Activated naive CD8-positive, alpha-beta T cell treated with anti-CD3 and anti-CD28 coated beads for 36 hours (primary cell): Measurements from ENCODE around the gene USP17L11. TPM values are rescaled to one million over a fixed set of nuclear protein-coding genes. Genes with fewer than 3 reads are reported as not detected.
"Not testable (repeated sequence)": the region's sequence is repeated elsewhere in the genome, so short reads cannot be mapped to it uniquely, and the experiment has no call there.

Experiments used
- DNase-seq: peaks from one replicate; pipeline ENCODE4 v3.0.0; 2021
- H3K27ac Mint-ChIP-seq: one replicate; pipeline ENCODE4 v1.8.0; 2022; ENCODE audit warnings: mild to moderate bottlenecking, moderate library complexity, mixed read lengths
- H3K27me3 Mint-ChIP-seq: one replicate; pipeline ENCODE4 v1.8.0; 2022; ENCODE audit warnings: mild to moderate bottlenecking, mixed read lengths
- H3K36me3 Mint-ChIP-seq: one replicate; pipeline ENCODE4 v1.8.0; 2021; ENCODE audit warnings: mild to moderate bottlenecking, mixed read lengths
- H3K4me1 Mint-ChIP-seq: one replicate; pipeline ENCODE4 v1.8.0; 2021; ENCODE audit warnings: mixed read lengths
- H3K4me3 Mint-ChIP-seq: one replicate; pipeline ENCODE4 v1.8.0; 2022; ENCODE audit warnings: mild to moderate bottlenecking, moderate library complexity, mixed read lengths
- H3K9me3 Mint-ChIP-seq: one replicate; pipeline ENCODE4 v1.8.0; 2022; ENCODE audit warnings: mixed read lengths
- total RNA-seq, 2 experiments: library from RNA; stranded (reverse); gene quantifications; one replicate each; pipeline ENCODE4 v1.2.3, GENCODE V29; 2021

Gene USP17L11, protein sequence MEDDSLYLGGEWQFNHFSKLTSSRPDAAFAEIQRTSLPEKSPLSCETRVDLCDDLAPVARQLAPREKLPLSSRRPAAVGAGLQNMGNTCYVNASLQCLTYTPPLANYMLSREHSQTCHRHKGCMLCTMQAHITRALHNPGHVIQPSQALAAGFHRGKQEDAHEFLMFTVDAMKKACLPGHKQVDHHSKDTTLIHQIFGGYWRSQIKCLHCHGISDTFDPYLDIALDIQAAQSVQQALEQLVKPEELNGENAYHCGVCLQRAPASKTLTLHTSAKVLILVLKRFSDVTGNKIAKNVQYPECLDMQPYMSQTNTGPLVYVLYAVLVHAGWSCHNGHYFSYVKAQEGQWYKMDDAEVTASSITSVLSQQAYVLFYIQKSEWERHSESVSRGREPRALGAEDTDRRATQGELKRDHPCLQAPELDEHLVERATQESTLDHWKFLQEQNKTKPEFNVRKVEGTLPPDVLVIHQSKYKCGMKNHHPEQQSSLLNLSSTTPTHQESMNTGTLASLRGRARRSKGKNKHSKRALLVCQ
- total RNA-seq = not detected

DNA sequence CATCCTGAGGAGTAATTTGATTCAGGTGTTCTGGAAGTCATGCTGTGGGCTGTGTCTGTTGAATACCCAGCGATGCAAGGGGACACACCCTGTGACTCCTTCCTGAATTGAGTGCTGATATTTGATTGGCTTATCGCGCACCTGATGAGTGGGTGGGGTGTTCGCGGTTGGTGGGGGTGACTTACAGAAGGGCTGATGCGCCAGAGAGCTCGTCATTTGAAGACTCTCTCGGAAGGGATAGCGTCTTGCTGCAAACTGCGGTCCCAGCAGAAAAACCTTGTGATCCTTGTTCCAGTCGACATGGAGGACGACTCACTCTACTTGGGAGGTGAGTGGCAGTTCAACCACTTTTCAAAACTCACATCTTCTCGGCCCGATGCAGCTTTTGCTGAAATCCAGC is at the start of gene USP17L11:
Gene USP17L11 (plus strand): TSS at position 301 of the 400 bp plus-strand sequence. CDS start 0 bp downstream, at position 301.
- H3K27ac Mint-ChIP-seq = not testable (repeated sequence)

DNA sequence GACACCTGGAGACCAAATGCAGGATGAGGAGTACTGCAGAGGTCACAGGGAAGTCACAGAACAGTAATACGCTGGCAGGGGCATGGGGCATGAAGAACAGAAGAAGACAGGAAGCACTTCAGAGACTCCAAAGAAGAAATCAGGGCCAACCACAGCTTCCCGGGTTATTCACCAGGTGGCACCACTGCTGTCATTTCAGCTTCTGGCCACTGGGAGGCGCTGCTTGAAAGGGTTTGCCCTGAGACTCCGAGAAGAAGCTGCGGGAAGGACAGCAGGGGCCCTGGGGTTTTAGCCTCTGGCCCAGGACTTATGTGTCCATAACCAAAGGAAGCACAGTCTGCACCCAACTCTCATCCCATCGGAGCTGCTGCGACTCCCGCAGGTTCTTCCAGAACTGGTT is 49.2 kb upstream of the USP17L11 start:
- not testable (repeated sequence) for H3K27ac Mint-ChIP-seq, H3K36me3 Mint-ChIP-seq, DNase-seq, H3K27me3 Mint-ChIP-seq, H3K4me3 Mint-ChIP-seq, H3K4me1 Mint-ChIP-seq, H3K9me3 Mint-ChIP-seq

More for the DNA sequence above, at the start of gene USP17L11:
- DNase-seq, H3K4me1 Mint-ChIP-seq, H3K27me3 Mint-ChIP-seq, H3K4me3 Mint-ChIP-seq, H3K36me3 Mint-ChIP-seq, H3K9me3 Mint-ChIP-seq: not testable (repeated sequence)

DNA sequence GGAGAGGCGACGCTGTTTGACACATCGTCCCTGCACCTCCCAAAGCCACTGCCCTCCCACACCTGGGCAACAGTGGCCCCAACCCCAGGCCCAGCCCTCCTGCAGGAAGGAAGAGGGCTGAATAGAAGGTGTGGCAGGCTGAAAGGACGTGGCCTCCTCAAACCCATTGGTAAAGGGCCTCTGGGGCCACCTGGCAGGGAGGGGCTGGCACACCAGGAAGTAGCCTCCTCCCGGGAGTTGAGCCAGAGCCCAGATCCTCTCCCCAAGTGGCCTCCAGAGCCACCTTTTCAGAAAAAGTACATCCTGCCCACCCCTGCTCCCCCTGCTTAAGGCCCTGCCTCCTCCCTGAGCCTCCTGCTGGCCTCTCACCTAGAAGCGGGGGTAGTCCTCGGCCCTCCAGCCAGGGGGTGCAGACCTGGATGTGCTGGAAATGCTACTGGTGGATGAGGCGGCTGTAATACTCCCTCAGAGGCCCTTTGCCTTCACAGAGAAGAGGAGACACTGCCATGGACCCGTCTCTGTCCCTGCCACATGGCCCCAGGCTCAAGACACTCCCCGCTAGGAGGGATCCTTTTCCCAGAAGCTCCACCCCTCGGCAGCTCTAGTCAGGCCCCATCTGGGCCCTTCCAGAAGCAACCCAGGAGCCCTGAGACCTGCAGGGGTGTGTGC is 45.3 kb upstream of the USP17L11 start, which contains the start of gene FAM90A26:
Gene FAM90A26 (plus strand): TSS at position 619 of the 669 bp plus-strand sequence. CDS start 2,764 bp downstream, outside the sequence.
- H3K27ac Mint-ChIP-seq = not testable (repeated sequence)

DNA sequence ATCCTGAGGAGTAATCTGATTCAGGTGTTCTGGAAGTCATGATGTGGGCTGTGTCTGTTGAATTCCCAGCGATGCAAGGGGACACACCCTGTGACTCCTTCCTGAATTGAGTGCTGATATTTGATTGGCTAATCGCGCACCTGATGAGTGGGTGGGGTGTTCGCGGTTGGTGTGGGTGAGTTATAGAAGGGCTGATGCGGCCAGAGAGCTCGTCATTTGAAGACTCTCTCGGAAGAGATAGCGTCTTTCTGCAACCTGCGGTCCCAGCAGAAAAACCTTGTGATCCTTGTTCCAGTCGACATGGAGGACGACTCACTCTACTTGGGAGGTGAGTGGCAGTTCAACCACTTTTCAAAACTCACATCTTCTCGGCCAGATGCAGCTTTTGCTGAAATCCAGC is 4.8 kb upstream of the USP17L11 start, which contains the start of gene USP17L10:
Gene USP17L10 (plus strand): TSS at position 301 of the 400 bp plus-strand sequence. CDS start 0 bp downstream, at position 301.
- H3K9me3 Mint-ChIP-seq, H3K27ac Mint-ChIP-seq, H3K4me1 Mint-ChIP-seq, H3K4me3 Mint-ChIP-seq, H3K27me3 Mint-ChIP-seq, DNase-seq, H3K36me3 Mint-ChIP-seq: not testable (repeated sequence)

More for the DNA sequence above, 45.3 kb upstream of the USP17L11 start, which contains the start of gene FAM90A26:
- not testable (repeated sequence) for H3K9me3 Mint-ChIP-seq, H3K27me3 Mint-ChIP-seq, H3K4me1 Mint-ChIP-seq, DNase-seq, H3K4me3 Mint-ChIP-seq, H3K36me3 Mint-ChIP-seq

DNA sequence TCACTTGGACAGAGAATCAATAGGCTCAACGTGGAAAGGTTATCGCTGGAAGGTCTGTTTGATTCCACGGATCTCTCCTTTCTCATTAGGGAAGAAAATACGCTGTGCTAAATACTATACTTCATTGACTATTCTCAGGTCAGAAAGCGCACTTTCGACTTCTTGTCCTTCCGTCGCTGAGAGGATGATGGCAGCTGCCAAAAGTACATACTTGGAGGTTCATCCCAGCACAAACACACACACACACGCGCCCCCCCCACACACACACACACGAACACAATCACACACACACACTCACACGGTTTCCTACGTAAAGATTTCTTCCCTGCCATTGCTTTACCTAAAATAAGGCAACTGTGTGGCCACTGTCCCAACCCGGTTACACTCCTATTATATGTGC is 504 bp upstream of the USP17L11 start:
- not testable (repeated sequence) for H3K9me3 Mint-ChIP-seq, H3K27me3 Mint-ChIP-seq, DNase-seq, H3K4me3 Mint-ChIP-seq, H3K4me1 Mint-ChIP-seq, H3K27ac Mint-ChIP-seq, H3K36me3 Mint-ChIP-seq

- not testable (repeated sequence) for H3K36me3 Mint-ChIP-seq, H3K27me3 Mint-ChIP-seq
These were observed 4.6 kb downstream of the USP17L11 start, which contains the start of gene USP17L12 for GRCh38 chr4:9219852-9220251. TSS of gene USP17L12 (plus strand) at chr4:9220152. CDS start at chr4:9220152, 0 bp downstream.

GRCh38 chr4:9224596-9224995 is 9.4 kb downstream of the USP17L11 start, which contains the start of gene USP17L13:
TSS of gene USP17L13 (plus strand) at chr4:9224896. CDS start at chr4:9224896, 0 bp downstream.
- H3K9me3 Mint-ChIP-seq, H3K27me3 Mint-ChIP-seq, H3K4me3 Mint-ChIP-seq, H3K4me1 Mint-ChIP-seq, DNase-seq, H3K27ac Mint-ChIP-seq, H3K36me3 Mint-ChIP-seq: not testable (repeated sequence)

More at GRCh38 chr4:9219852-9220251, 4.6 kb downstream of the USP17L11 start, which contains the start of gene USP17L12:
- DNase-seq, H3K4me1 Mint-ChIP-seq, H3K4me3 Mint-ChIP-seq, H3K9me3 Mint-ChIP-seq, H3K27ac Mint-ChIP-seq: not testable (repeated sequence)

DNA sequence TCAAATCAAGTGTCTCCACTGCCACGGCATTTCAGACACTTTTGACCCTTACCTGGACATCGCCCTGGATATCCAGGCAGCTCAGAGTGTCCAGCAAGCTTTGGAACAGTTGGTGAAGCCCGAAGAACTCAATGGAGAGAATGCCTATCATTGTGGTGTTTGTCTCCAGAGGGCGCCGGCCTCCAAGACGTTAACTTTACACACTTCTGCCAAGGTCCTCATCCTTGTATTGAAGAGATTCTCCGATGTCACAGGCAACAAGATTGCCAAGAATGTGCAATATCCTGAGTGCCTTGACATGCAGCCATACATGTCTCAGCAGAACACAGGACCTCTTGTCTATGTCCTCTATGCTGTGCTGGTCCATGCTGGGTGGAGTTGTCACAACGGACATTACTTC is 15.0 kb downstream of the USP17L11 start:
- not testable (repeated sequence) for H3K4me1 Mint-ChIP-seq, H3K27ac Mint-ChIP-seq, H3K4me3 Mint-ChIP-seq, DNase-seq, H3K36me3 Mint-ChIP-seq, H3K27me3 Mint-ChIP-seq, H3K9me3 Mint-ChIP-seq

GRCh38 chr4:9234085-9234484 is 18.9 kb downstream of the USP17L11 start, which contains the start of gene USP17L15:
TSS of gene USP17L15 (plus strand) at chr4:9234385. CDS start at chr4:9234385, 0 bp downstream.
- H3K27ac Mint-ChIP-seq, H3K9me3 Mint-ChIP-seq, H3K27me3 Mint-ChIP-seq, H3K4me3 Mint-ChIP-seq, H3K36me3 Mint-ChIP-seq, H3K4me1 Mint-ChIP-seq, DNase-seq: not testable (repeated sequence)

- not testable (repeated sequence) for H3K9me3 Mint-ChIP-seq, H3K36me3 Mint-ChIP-seq, H3K27ac Mint-ChIP-seq, H3K4me1 Mint-ChIP-seq, H3K4me3 Mint-ChIP-seq, DNase-seq, H3K27me3 Mint-ChIP-seq
These were observed 23.3 kb downstream of the USP17L11 start for GRCh38 chr4:9238461-9238860.

DNA sequence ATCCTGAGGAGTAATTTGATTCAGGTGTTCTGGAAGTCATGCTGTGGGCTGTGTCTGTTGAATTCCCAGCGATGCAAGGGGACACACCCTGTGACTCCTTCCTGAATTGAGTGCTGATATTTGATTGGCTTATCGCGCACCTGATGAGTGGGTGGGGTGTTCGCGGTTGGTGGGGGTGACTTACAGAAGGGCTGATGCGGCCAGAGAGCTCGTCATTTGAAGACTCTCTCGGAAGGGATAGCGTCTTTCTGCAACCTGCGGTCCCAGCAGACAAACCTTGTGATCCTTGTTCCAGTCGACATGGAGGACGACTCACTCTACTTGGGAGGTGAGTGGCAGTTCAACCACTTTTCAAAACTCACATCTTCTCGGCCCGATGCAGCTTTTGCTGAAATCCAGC is 28.4 kb downstream of the USP17L11 start, which contains the start of gene USP17L17:
Gene USP17L17 (plus strand): TSS at position 301 of the 400 bp plus-strand sequence. CDS start 0 bp downstream, at position 301.
- H3K27me3 Mint-ChIP-seq, H3K9me3 Mint-ChIP-seq, H3K4me3 Mint-ChIP-seq, DNase-seq, H3K36me3 Mint-ChIP-seq, H3K4me1 Mint-ChIP-seq, H3K27ac Mint-ChIP-seq: not testable (repeated sequence)

GRCh38 chr4:9247953-9248680 is 32.9 kb downstream of the USP17L11 start, which contains the start of gene USP17L18:
TSS of gene USP17L18 (plus strand) at chr4:9248630. CDS start at chr4:9248630, 0 bp downstream.
- not testable (repeated sequence) for H3K27me3 Mint-ChIP-seq, H3K27ac Mint-ChIP-seq, H3K36me3 Mint-ChIP-seq, DNase-seq, H3K9me3 Mint-ChIP-seq, H3K4me1 Mint-ChIP-seq, H3K4me3 Mint-ChIP-seq

GRCh38 chr4:9253078-9253477 is 37.9 kb downstream of the USP17L11 start, which contains the start of gene USP17L19:
TSS of gene USP17L19 (plus strand) at chr4:9253378. CDS start at chr4:9253378, 0 bp downstream.
- not testable (repeated sequence) for H3K4me3 Mint-ChIP-seq, H3K9me3 Mint-ChIP-seq, DNase-seq, H3K36me3 Mint-ChIP-seq, H3K4me1 Mint-ChIP-seq, H3K27ac Mint-ChIP-seq, H3K27me3 Mint-ChIP-seq

- H3K27ac Mint-ChIP-seq, H3K36me3 Mint-ChIP-seq, H3K4me3 Mint-ChIP-seq, H3K4me1 Mint-ChIP-seq, H3K9me3 Mint-ChIP-seq, H3K27me3 Mint-ChIP-seq, DNase-seq: not testable (repeated sequence)
These were observed 42.6 kb downstream of the USP17L11 start, which contains the start of gene USP17L20 for GRCh38 chr4:9257824-9258223. TSS of gene USP17L20 (plus strand) at chr4:9258124. CDS start at chr4:9258124, 0 bp downstream.
